H1 (cell line): Measurements from ENCODE around the gene COL19A1.

ENCODE experiments used
- EP300 ChIP-seq, 2 experiments: IDR thresholded peaks; 1 replicate in 1 of 2; 2 replicates in 1 of 2; pipeline ENCODE4 v1.6.1; 2011 to 2012; ENCODE audit warnings: low read depth in 2 of 2, low read length in 2 of 2, mild to moderate bottlenecking in 2 of 2, borderline replicate concordance in 1 of 2, inconsistent platforms in 1 of 2, moderate library complexity in 1 of 2
- EZH2 ChIP-seq: fragments of 200-600 bp; sonication (generic); IDR thresholded peaks from 2 replicates; pipeline ENCODE4 v1.7.1; 2012; ENCODE audit warnings: low read depth, mild to moderate bottlenecking, moderate library complexity, low read length, inconsistent platforms; ENCODE audit not compliant: severe bottlenecking
- GABPA ChIP-seq: IDR thresholded peaks from 2 replicates; pipeline ENCODE4 v1.6.1; 2011; ENCODE audit warnings: mild to moderate bottlenecking, low read length, moderate library complexity, borderline replicate concordance; ENCODE audit not compliant: insufficient read depth
- PHF8 ChIP-seq: fragments of 200-600 bp; sonication (generic); conservative IDR thresholded peaks from 2 replicates; pipeline ENCODE4 v1.7.1; 2012; ENCODE audit warnings: low read depth, mild to moderate bottlenecking, inconsistent platforms, low read length, moderate library complexity
- POLR2A ChIP-seq, 2 experiments: IDR thresholded peaks; 1 replicate in 1 of 2; 2 replicates in 1 of 2; pipeline ENCODE4 v1.6.1; 2011; ENCODE audit warnings: low read depth in 2 of 2, low read length in 2 of 2, mild to moderate bottlenecking in 2 of 2; ENCODE audit errors: control extremely low read depth in 1 of 2
- POLR2AphosphoS5 ChIP-seq: IDR thresholded peaks from 2 replicates; pipeline ENCODE4 v1.6.1; 2011; ENCODE audit warnings: low read depth, low read length
- RFX5 ChIP-seq: IDR thresholded peaks from 2 replicates; pipeline ENCODE4 v1.6.1; 2011; ENCODE audit warnings: low read depth, low read length, improper control_type of control experiment, borderline replicate concordance
- SIX5 ChIP-seq: IDR thresholded peaks from 2 replicates; pipeline ENCODE4 v1.6.1; 2011; ENCODE audit warnings: mild to moderate bottlenecking, low read depth, low read length
- TAF1 ChIP-seq: IDR thresholded peaks from 2 replicates; pipeline ENCODE4 v1.6.1; 2011; ENCODE audit warnings: mild to moderate bottlenecking, low read depth, low read length
- TCF12 ChIP-seq: IDR thresholded peaks from 2 replicates; pipeline ENCODE4 v1.6.1; 2011; ENCODE audit warnings: low read depth, mild to moderate bottlenecking, low read length
- TF ChIP-seq, protein P1 (sequence below), 3 experiments: IDR thresholded peaks; 1 replicate in 2 of 3; 2 replicates in 1 of 3; pipeline versions ENCODE4 v1.5.1 to v1.6.1; 2011; ENCODE audit warnings: low read length in 3 of 3, mild to moderate bottlenecking in 3 of 3, inconsistent platforms in 2 of 3, low read depth in 1 of 3, moderate library complexity in 1 of 3; ENCODE audit not compliant: insufficient read depth in 1 of 3; ENCODE audit errors: control extremely low read depth in 1 of 3

DNA sequence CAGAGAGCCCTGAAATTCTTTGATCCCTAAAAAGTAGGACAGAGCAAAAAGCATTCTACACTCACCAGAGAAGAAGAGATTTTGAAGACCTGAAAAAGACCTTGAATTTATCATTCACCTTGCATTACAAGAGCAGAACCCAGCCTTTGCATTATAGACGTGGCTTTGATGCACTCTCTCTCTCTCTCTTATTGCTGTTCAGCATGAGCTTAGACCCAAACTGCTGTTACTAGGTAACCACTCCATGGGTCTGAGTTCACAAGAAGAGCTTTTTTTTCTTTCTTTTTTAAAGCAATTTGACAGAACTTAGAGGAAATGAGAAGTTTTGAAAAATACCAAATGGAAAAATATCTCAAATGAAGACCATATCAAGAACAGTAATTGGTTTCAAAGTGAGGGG lies 392.1 kb downstream of the COL19A1 start:
- TF ChIP-seq, protein P1, sequence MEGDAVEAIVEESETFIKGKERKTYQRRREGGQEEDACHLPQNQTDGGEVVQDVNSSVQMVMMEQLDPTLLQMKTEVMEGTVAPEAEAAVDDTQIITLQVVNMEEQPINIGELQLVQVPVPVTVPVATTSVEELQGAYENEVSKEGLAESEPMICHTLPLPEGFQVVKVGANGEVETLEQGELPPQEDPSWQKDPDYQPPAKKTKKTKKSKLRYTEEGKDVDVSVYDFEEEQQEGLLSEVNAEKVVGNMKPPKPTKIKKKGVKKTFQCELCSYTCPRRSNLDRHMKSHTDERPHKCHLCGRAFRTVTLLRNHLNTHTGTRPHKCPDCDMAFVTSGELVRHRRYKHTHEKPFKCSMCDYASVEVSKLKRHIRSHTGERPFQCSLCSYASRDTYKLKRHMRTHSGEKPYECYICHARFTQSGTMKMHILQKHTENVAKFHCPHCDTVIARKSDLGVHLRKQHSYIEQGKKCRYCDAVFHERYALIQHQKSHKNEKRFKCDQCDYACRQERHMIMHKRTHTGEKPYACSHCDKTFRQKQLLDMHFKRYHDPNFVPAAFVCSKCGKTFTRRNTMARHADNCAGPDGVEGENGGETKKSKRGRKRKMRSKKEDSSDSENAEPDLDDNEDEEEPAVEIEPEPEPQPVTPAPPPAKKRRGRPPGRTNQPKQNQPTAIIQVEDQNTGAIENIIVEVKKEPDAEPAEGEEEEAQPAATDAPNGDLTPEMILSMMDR (IDR thresholded peaks at IDR 0.05; ENCODE audit: control extremely low read depth in 1 of 3, insufficient read depth in 1 of 3, low read depth in 1 of 3, low read length in 3 of 3), result no peak
- TF ChIP-seq EP300 (IDR thresholded peaks at IDR 0.05; ENCODE audit: borderline replicate concordance in 1 of 2, low read depth in 2 of 2, low read length in 2 of 2), result no peak
- no peak for TF ChIP-seq POLR2A (IDR thresholded peaks at IDR 0.05; ENCODE audit: control extremely low read depth in 1 of 2, low read depth in 2 of 2, low read length in 2 of 2)
- TF ChIP-seq POLR2AphosphoS5, result no peak
- TF ChIP-seq PHF8, result no peak
- no peak for TF ChIP-seq TAF1
- no peak for TF ChIP-seq TCF12
- TF ChIP-seq SIX5, result no peak
- no peak for TF ChIP-seq GABPA
- TF ChIP-seq EZH2, result no peak
- no peak for TF ChIP-seq RFX5
